ENCODE results near the gene PID1.

GRCh38 chr2:229118927-229119326, 152.2 kb downstream of the PID1 start:
- TF ChIP-seq POLR2A (IDR thresholded peaks at IDR 0.05): no peak
- no peak for TF ChIP-seq CTCF (IDR thresholded peaks at IDR 0.05)

Measured in right lobe of liver (tissue), 4 donors.